Activated CD8-positive, alpha-beta memory T cell treated with anti-CD3 and anti-CD28 coated beads, Interleukin-2, amount 50 U/mL, for 1 hour (primary cell): ENCODE results near the gene CMTM1.
"Not testable (repeated sequence)": the region's sequence is repeated elsewhere in the genome, so short reads cannot be mapped to it uniquely, and the experiment has no call there.

Experiments
- DNase-seq: peaks from one replicate; pipeline ENCODE4 v3.0.0-alpha.2; 2020; ENCODE audit errors: extremely low read depth

CMTM1 gene

DNA sequence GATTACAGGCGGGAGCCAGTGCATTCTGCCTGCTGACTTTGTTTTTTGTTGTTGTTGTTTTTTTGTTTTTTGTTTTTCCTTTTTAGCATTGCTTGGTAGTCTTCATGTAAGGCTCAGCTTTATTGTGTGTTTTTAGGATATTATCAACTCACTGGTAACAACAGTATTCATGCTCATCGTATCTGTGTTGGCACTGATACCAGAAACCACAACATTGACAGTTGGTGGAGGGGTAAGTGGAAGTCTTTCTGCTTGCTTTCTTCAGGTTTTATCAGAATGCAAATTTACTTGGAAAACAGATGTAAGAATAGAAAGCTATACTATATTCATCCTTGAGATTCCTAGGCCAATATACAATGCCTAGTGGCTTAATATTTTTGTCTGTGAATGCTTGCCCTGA is 3.3 kb upstream of the CMTM1 start:
- no peak for DNase-seq

DNA sequence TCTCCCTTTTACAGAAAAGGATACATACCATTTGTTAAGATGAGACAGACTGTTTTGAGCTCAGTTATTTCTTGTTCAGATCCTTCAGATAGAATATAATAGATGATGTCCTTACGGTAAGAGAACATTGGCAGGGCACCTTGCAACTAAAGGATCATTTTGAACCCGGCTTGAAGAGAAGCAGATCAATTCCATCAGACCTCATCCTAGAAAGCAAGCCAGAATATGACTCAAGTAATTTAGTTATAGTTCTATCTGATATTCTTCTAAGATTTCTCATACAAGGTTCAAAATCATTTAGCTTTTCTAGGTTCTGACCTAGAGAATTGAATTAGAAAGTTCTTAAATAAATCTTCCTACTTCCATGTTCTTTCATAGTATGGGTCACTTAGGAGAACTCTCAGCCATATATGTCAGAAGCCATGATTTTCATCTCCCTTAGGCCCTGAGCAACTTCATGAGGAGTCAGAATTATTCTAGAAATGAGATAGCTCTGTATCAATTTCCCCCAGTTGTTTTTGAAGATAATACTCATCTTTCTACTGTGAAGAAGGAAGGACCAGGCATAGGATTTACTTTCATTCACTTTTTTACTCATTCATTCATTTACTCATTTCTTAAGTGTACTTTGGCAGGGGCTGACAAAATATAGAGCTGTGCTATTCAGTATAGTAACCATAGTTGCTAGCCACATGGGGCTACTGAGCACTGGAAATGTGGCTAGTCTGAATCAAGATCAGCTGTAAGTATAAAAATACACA is 2.5 kb upstream of the CMTM1 start:
- no peak for DNase-seq

DNA sequence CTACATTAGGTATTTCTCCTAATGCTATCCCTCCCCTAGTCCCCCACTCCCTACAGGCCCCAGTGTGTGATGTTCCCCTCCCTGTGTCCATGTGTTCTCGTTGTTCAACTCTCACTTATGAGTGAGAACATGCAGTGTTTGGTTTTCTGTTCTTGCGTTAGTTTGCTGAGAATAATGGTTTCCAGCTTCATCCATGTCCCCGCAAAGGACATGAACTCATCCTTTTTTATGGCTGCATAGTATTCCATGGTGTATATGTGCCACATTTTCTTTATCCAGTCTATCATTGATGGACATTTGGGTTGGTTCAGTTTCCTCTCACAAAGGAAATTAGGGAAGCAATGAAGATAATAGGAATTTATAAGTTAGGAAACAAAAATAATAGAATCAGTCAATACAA is 1.0 kb downstream of the CMTM1 start:
- not testable (repeated sequence) for DNase-seq

DNA sequence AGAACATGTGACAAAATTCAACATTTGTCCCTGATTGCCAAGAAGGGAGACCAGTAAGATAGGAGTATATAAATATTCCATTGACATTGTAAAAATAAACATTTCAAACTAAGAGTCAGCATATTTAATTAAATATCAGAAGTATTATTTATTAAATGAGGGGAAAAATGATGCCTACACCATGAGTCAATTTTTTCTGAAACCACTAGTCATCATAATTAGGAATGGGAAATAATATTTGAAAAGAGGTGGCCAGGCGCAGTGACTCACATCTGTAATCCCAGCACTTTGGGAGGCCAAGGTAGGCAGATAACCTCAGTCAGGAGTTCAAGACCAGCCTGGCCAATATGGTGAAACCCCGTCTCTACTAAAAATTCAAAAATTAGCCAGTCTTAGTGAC is 2.1 kb downstream of the CMTM1 start:
- DNase-seq: no peak

DNA sequence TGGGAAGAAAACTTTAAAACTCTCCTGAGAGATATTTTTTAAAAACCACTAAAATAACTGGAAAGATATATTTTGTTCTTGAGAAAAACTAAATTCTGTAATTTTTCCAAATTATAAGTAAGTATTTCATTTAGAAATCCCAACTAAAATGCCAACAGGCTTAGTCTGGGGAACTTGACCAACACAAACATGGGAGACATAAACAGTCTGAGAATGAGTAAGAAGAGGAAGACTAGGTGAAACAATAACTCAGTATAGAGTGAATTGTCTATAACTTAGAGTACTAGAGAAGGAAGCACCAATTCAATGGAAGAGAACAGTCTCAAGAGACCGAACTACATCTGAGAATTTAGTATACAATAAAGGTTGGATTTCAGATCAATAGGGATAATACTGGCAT is 2.9 kb downstream of the CMTM1 start:
- no peak for DNase-seq

DNA sequence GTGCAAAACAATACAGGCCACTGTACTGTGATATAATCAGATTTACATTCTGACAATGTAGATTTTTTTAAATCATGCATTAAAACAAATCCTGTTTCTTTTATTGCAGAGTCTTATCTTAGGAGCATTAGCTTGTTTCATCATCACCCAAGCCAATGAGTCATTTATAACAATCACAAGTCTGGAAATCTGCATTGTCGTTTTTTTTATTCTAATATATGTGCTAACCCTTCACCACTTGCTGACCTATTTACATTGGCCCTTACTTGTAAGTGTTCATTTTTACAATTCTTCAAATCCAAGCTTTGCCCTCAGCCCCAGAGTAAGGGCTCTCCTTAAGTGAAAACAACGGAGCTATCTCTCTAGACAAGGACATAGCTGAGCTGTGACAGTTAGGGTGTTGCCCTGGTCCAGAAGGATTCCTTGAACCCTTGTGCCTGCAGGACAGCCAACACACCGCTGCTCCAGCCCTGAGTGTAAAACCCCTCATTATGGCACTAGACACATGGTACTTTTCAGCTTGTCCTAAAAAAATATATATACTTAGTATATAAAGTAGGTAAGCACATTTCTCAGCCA is 3.7 kb downstream of the CMTM1 start:
- DNase-seq: no peak

DNA sequence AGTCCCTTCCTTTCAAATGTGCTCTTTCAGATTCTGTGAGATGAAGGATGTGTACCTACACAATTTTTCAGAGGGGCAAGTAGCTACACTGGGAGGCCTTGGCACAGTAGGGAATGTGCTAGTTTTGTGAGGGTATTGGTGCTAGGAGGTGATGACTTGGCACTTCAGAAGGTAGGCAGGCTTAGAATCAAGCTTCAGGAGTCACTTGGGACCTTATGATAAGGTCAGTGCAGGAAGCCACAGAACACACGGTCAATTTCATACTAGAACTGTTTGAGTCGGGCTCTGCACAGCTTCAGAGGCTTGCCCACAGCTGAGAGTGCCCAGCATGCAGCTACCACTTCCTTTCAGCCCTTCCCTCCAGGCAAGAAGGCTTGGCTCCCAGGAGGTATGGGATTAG is 6.1 kb downstream of the CMTM1 start:
- DNase-seq: no peak

DNA sequence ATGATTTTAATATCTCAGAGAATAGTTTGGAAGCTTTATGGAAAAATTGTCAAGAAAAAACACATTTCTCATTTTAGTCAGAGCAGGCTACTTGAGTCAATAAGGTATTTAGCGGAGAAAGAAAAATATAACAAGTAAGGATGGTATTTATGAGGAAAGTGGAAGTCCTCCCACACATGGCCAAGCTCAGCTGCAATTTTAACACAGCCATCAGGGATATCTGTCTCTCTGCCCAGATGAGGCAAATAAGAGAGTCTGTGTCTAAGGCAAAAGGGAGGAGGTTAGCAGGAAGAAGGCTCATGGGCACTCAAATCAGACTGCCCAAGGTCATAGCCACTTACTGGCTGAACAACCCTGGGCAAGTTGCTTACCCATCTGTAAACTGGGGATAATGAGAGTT is 7.8 kb downstream of the CMTM1 start:
- no peak for DNase-seq

DNA sequence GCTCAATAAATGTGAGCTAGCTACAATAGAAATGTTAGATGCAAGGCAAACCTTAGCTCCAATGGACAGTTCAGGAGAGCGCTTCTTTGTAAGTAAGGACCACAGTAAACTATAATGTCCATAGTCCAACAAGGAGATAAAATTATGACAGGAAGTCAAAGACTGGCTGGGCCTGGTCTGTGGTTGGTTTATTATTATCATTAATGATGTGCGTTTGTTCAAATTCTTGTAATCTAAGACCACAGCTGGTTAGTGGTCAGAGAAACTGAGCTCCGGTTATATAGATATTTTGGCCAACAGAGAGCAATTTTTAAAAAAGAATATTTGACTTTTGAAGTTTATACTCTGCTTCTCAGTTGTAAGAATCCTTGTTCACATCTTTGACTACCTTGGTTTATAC is 8.3 kb downstream of the CMTM1 start:
- no peak for DNase-seq

DNA sequence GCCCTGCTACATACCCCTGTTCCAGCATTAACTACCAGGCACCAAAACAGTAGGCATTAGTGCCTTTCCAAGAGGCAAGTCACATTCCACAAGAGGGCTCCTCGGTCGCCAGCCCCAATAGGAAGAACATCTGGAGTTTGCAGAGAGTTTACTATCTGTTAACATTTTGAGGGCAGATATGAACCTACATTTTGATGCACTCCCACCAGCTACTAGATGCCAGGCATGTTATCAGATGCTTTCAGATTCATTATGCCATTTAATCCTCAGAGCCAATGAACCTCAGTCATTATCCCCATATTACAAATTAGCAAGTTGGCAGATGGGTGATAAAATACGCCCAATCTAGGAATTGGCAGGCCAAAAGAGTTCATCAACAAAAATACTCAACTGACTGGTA is 8.8 kb downstream of the CMTM1 start:
- no peak for DNase-seq

DNA sequence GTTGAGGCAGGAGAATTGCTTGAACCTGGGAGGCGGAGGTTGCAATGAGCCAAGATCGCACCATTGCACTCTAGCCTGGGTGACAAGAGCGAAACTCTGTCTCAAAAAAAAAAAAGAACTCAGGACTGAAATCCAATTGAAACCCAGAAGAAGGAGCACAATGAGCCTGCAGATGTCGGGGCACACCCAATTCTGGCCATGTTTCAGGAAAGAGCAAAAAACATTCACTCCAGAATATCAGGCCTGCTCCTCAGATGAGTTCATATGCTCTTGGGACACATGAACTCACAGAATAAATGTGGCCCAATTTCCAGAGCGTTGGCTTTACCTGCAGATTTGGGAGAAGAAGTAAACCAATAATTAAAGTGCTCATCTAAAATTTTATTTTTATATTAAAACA is 10.1 kb downstream of the CMTM1 start:
- no peak for DNase-seq

DNA sequence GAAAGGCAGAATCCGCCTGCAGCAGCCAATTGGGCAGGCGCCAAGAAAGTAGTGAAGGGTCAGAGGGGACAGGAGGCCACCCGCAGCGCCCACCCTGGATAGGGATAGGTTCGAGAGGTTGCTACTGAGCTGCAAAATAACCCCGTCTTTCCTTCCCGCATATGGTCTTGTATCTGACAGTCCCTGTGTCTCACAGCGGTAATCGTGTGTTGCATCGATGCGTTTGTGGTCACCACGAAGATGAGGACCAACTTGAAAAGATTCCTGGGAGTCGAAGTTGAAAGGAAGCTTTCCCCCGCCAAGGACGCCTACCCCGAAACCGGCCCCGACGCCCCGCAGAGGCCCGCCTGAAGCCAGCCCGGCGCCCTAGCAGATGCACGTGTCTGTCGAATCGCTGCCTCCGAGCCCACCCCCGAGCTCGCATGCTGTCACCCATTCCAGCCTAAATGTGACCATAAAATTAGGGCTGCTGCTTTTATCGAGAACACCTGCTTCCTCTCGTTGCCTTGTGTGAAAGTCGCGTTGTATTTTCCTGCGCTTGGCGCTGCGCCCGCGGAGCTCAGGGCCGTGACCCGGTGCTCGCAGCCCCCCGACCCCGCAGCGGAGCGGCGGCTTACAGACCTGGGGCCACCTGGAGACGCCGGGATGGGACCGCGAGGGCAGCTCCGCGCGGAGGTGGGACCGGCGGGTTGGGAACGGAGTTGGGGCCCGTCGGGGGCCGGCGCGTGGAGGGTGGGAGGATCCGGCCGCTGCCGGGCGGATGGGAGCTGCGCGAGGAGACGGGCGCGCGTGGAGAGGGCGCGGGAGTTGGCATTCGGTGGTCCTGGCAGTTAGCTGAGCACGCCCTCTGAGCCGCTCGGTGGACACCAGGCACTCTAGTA is 12.7 kb downstream of the CMTM1 start, which contains the start of gene CMTM2:
TSS of gene CMTM2 (plus strand) at position 813 of the 881 bp plus-strand sequence. CDS start 145 bp downstream, outside the sequence.
- DNase-seq: no peak

DNA sequence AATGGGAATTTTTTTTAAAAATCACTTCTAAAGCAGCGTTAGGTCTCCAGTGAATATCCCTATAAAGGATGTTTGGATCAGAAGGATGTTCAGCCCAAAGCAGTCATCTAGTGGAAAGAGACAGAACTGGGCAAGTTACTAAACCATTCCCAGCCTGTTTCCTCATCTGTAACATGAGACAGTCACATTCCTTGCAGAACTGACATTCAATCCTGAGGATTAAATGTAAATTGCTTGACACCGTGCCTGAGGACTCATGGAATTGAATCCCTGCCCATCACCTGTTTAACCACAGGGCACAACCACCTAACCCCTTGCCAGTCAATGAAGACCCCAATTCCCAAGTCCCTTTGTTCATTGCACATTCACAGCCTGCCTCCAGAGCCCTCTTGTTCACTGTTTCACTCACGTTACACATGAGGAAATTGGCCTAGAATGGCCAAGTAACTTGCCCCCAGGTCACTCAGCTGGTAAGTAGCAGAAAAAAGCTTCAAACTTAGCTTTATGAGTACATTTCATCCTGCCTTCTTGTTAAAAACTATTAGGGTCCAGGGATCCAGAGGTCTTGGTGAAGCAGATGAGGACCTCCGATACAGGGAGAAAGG is 14.5 kb downstream of the CMTM1 start:
- DNase-seq: no peak

DNA sequence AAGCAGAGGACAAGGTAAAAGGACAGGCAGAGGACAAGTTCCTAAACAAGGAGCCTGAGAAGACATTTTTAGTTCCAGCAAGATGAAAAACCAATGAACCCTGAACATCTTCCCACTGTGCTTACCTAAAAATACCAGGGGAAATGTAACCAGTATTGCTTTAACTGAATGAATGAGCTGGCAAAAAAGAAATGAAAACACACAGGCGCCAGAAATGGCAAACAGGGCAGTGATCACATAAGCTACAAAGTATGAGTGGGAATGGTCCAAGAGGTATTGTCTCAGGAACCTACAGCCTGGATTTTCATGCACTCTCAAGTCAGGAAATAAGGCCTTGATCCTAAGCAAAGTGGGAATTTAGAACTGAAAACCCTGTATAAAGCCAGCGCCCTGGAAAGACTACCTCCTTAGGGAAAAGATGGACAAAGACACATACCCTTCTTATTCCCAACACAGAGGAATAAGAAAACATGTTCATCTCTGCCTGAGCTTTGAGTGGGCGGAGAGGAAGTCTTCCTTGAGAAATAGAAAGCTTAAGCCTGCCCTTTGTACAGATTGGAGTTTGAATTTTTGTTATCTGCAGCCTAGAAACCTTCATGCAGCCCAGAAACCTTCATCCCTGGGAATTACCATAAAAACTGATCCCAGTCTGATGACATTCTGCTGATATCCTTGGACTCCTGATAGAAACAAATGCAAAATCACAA is 15.2 kb downstream of the CMTM1 start:
- DNase-seq: no peak

DNA sequence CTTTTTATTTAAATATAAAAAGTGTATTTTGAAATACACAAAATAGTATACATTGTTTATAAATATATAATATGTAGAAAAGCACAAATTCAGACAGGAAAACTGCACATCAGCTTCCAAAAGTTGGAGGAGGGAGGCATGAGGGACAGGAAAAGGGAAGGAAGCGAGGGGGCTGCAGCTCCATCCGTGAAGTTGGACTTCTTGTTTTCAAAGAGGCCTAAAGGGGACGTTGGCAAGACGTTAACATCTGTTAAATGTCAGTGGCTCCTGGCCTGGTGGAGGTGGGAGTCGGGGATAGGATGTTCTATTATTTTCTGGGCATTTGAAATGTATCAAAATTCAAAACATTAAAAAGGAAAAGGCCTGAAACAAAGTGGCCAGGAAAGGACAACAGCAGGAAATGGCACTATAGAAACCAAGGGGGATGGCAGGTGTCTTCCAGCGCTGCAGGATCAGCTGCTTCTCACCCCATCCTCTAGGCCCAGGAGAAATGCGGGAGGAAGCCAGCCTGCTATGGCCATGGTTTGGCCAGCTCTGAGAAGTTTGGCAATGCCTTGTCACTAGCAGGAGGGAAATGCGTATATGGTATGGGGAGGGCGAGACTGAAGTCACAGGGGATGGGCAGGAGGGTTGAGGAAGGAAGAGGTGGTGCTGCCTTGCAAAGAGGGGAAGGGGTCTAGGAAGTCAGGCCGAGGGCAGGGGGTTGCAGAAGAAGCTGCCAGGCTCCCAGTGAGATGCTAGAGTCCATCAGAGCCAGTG is 19.4 kb downstream of the CMTM1 start:
- DNase-seq: no peak

DNA sequence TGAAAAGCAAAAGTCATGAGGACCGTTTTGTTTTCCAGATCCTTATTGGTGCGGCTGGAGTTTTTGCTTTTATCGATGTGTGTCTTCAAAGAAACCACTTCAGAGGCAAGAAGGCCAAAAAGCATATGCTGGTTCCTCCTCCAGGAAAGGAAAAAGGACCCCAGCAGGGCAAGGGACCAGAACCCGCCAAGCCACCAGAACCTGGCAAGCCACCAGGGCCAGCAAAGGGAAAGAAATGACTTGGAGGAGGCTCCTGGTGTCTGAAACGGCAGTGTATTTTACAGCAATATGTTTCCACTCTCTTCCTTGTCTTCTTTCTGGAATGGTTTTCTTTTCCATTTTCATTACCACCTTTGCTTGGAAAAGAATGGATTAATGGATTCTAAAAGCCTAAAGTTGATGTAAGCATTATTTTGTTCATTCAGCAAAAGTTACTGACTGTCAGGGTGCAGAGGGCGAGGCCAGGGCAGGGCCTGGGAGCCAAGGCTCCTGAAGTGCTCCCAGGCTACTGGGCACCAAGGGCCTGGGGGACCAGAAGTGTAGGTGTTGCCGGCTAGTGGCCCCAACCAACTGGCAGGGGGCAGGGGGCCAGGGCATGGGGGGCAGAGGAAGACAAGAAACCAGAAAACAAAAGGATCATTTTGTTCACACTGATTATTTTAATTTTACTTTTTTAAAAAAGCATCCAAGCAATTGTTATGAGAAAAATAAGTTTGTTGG is 21.8 kb downstream of the CMTM1 start:
- no peak for DNase-seq

DNA sequence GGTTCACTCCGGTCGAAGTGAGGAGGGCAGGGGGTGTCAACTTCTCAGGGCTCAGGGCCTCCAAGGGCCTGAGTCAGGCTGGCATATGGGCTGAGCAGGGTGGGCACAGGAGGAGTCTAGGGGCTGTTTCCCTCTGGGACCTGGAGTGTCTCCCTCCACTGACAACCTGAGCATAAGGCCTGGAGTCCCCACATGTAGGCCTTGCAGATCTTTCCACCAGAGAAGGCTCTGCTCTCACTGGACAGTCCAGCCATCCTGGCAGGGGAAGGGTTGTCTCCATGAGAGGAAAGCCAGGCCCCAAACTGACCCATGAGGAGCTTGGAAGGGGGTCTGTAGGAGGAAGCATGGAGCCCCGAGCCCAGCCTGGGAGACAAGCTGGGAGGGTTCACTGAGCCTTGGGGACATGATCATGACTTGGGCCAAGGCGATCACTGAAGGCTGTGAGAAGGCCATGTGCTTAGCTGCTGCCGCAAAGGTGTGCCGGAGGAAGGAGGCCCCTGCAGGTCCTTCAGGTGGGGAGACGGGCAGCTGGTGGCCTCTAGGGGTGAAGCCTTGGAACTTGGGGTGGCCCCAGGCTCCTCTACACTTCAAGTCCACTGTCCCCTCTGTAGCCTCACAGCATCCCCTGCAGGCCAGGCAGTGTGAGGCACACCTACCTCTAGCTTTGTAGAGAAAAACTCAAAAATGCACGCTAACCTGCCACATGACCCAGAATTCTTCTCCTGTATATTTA is 22.9 kb downstream of the CMTM1 start:
- peak; percentile 34 for DNase-seq

DNA sequence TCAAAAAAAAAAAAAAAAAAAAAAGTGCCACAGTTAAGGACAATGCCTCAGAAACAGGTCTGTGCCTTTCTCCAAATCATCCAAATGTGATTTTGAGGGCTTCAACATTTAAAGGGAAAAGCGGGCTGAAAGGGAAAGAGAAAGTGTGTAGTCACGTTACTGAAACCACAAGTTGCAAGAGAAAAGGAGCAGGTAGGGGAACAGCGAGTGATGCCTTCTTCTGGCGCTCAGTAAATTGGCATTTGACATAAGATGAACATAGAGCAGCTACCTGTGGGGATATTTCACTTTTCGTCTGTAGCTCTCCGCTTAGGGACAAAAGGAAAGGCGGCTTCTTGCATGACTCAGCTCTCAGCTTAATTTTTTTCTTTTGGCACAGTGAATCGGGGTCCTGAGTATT is 24.1 kb downstream of the CMTM1 start:
- no peak for DNase-seq

DNA sequence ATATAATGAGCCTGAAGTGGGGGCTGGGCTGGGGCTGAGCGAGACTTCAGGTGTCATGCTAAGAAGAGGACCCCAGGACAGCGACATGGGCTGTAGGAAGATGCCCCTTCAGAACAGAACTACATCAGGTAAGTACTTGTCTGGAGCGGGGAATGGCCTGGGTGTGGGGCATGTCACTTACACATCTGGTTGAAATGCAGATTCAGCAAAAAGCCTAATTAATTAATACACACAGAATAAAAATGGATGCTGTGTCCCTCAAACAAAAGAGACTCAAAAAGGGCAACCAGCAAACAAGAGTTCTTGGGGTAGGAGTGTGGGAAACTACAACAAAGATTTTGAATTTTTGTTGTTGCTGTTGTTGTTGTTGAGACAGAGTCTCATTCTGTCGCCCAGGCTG is 24.8 kb downstream of the CMTM1 start:
- DNase-seq: no peak

DNA sequence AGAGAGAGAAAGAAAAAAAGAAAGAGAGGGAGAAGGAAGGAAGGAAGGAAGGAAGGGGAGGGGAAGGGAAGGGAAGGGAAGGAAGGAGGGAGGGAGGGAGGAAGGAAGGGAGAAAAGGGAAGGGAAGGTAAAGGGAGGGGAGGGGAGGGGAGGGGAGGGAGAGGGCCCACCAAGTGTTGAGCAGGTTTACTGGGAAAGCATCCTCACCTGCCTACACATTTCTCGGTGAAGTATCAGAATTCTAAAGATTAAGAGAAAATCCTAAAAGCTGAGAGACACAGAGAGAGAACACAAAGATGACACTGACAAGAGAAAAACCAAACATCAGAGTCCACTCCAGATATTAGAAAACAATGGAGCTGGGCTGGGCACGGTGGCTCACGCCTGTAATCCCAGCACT is 26.0 kb downstream of the CMTM1 start:
- no peak for DNase-seq
